ENCODE measurements around the gene SLC12A4. TPM values are rescaled to one million over a fixed set of nuclear protein-coding genes. Genes with fewer than 3 reads are reported as not detected.
A peak's percentile ranks its signal among the peaks of the same experiment; 100 is the strongest.

Gene SLC12A4
- total and polyA plus RNA-seq, 4 donors: 32.9 to 103 (median 65.9) TPM

GRCh38 chr16:67909056-67909742, 59.2 kb downstream of the SLC12A4 start:
- Histone ChIP-seq H3K27ac (ENCODE audit: low read depth in 1 of 2, low read length in 1 of 2) (no peak overlapping the region), H3K36me3 (ENCODE audit: control insufficient read depth in 4 of 4, insufficient read depth in 4 of 4, low read length in 4 of 4) (peaks cover 0 to 29% (median 20%) of the 10 kb centered on the region in 4 donors), H3K27me3 (ENCODE audit: control insufficient read depth in 3 of 3, insufficient read depth in 3 of 3, low read length in 2 of 3) (no peaks in the 10 kb centered on the region), H3K4me1 (ENCODE audit: control insufficient read depth in 5 of 5, insufficient read depth in 5 of 5, low read length in 5 of 5) (peaks cover 0 to 2% (median 0%) of the 10 kb centered on the region in 5 donors), H3K4me3 (no peak overlapping the region), H3K9ac (ENCODE audit: insufficient read depth in 1 of 2, low read length in 2 of 2) (no peak overlapping the region), H3K9me3 (ENCODE audit: control insufficient read depth in 4 of 4, insufficient read depth in 3 of 4, low read length in 3 of 4) (no peaks in the 10 kb centered on the region)
- TF ChIP-seq CTCF (IDR thresholded peaks at IDR 0.05; ENCODE audit: control extremely low read depth, extremely low read depth): no peak
- ATAC-seq (ENCODE audit: insufficient read depth, low FRiP score): no peak
- 96 to 97% methylated on average over 36 of the region's 36 CpGs for WGBS, 2 donors
- no peak for DNase-seq

- no peak for ATAC-seq (ENCODE audit: insufficient read depth, low FRiP score)
- Histone ChIP-seq H3K4me3 (no peak overlapping the region), H3K9me3 (ENCODE audit: control insufficient read depth in 4 of 4, insufficient read depth in 3 of 4, low read length in 3 of 4) (no peaks in the 10 kb centered on the region), H3K36me3 (ENCODE audit: control insufficient read depth in 4 of 4, insufficient read depth in 4 of 4, low read length in 4 of 4) (peaks cover 0 to 33% (median 18%) of the 10 kb centered on the region in 4 donors), H3K27me3 (ENCODE audit: control insufficient read depth in 3 of 3, insufficient read depth in 3 of 3, low read length in 2 of 3) (no peaks in the 10 kb centered on the region), H3K4me1 (ENCODE audit: control insufficient read depth in 5 of 5, insufficient read depth in 5 of 5, low read length in 5 of 5) (peaks cover 0 to 3% (median 0%) of the 10 kb centered on the region in 5 donors), H3K27ac (ENCODE audit: low read depth in 1 of 2, low read length in 1 of 2) (no peak overlapping the region), H3K9ac (ENCODE audit: insufficient read depth in 1 of 2, low read length in 2 of 2) (no peak overlapping the region)
- TF ChIP-seq CTCF (IDR thresholded peaks at IDR 0.05; ENCODE audit: control extremely low read depth, extremely low read depth): no peak
- WGBS, 2 donors: 92 to 93% methylated on average over 11 of the region's 11 CpGs
- DNase-seq: no peak
These were observed 60.8 kb downstream of the SLC12A4 start for GRCh38 chr16:67907397-67908180.

GRCh38 chr16:67902831-67903230, 65.6 kb downstream of the SLC12A4 start:
- no peak for ATAC-seq (ENCODE audit: insufficient read depth, low FRiP score)
- H3K27me3 ChIP-seq (ENCODE audit: control insufficient read depth in 3 of 3, insufficient read depth in 3 of 3, low read length in 2 of 3): no peaks in the 10 kb centered on the region
- DNase-seq: no peak
- peak overlapping the region in 1 of 2 donors; percentile 37 for H3K27ac ChIP-seq (ENCODE audit: low read depth in 1 of 2, low read length in 1 of 2)
- H3K4me1 ChIP-seq (ENCODE audit: control insufficient read depth in 5 of 5, insufficient read depth in 5 of 5, low read length in 5 of 5): peaks cover 0 to 2% (median 0%) of the 10 kb centered on the region in 5 donors
- H3K9ac ChIP-seq (ENCODE audit: insufficient read depth in 1 of 2, low read length in 2 of 2): no peak overlapping the region
- H3K36me3 ChIP-seq (ENCODE audit: control insufficient read depth in 4 of 4, insufficient read depth in 4 of 4, low read length in 4 of 4): peaks cover 0 to 10% (median 4%) of the 10 kb centered on the region in 4 donors
- no peak overlapping the region for H3K4me3 ChIP-seq
- WGBS, 2 donors: 75 to 82% methylated on average over 4 of the region's 4 CpGs
- no peaks in the 10 kb centered on the region for H3K9me3 ChIP-seq (ENCODE audit: control insufficient read depth in 4 of 4, insufficient read depth in 3 of 4, low read length in 3 of 4)
- TF ChIP-seq CTCF (IDR thresholded peaks at IDR 0.05; ENCODE audit: control extremely low read depth, extremely low read depth): no peak

All from lung (tissue), 12 donors.